ENCODE measurements around the gene IGF2R. TPM values are rescaled to one million over a fixed set of nuclear protein-coding genes. Genes with fewer than 3 reads are reported as not detected.
"Not testable (repeated sequence)": the region's sequence is repeated elsewhere in the genome, so short reads cannot be mapped to it uniquely, and the experiment has no call there.

IGF2R gene
- polyA plus RNA-seq, 3 donors, result 59.5 to 61.1 (median 60.8) TPM

GRCh38 chr6:160102399-160102798, 133.5 kb downstream of the IGF2R start:
- DNase-seq (ENCODE audit: extremely low read depth in 1 of 11, low read depth in 9 of 11, low spot score in 4 of 11), result no peak

GRCh38 chr6:160102956-160103824, 134.3 kb downstream of the IGF2R start:
- DNase-seq (ENCODE audit: extremely low read depth in 1 of 11, low read depth in 9 of 11, low spot score in 4 of 11), result no peak

GRCh38 chr6:160103825-160104100, 134.9 kb downstream of the IGF2R start:
- DNase-seq (ENCODE audit: extremely low read depth in 1 of 11, low read depth in 9 of 11, low spot score in 4 of 11), result no peak

GRCh38 chr6:160104821-160105517, 136.1 kb downstream of the IGF2R start:
- DNase-seq (ENCODE audit: extremely low read depth in 1 of 11, low read depth in 9 of 11, low spot score in 4 of 11), result no peak

- DNase-seq (ENCODE audit: extremely low read depth in 1 of 11, low read depth in 9 of 11, low spot score in 4 of 11), result no peak
Measured at GRCh38 chr6:160106010-160106409, 137.1 kb downstream of the IGF2R start.

- no peak for DNase-seq (ENCODE audit: extremely low read depth in 1 of 11, low read depth in 9 of 11, low spot score in 4 of 11)
Measured at GRCh38 chr6:160106701-160107100, 137.8 kb downstream of the IGF2R start.

- no peak for DNase-seq (ENCODE audit: extremely low read depth in 1 of 11, low read depth in 9 of 11, low spot score in 4 of 11)
Measured at GRCh38 chr6:160108077-160108476, 139.2 kb downstream of the IGF2R start.

- DNase-seq (ENCODE audit: extremely low read depth in 1 of 11, low read depth in 9 of 11, low spot score in 4 of 11), result no peak
Measured at GRCh38 chr6:160110586-160111123, 141.8 kb downstream of the IGF2R start.

GRCh38 chr6:160111806-160112205, 142.9 kb downstream of the IGF2R start:
- DNase-seq (ENCODE audit: extremely low read depth in 1 of 11, low read depth in 9 of 11, low spot score in 4 of 11), result no peak

GRCh38 chr6:160112628-160113299, 143.9 kb downstream of the IGF2R start:
- no peak for DNase-seq (ENCODE audit: extremely low read depth in 1 of 11, low read depth in 9 of 11, low spot score in 4 of 11)

GRCh38 chr6:160114536-160114935, 145.7 kb downstream of the IGF2R start:
- not testable (repeated sequence) for DNase-seq (ENCODE audit: extremely low read depth in 1 of 11, low read depth in 9 of 11, low spot score in 4 of 11)

- DNase-seq (ENCODE audit: extremely low read depth in 1 of 11, low read depth in 9 of 11, low spot score in 4 of 11), result no peak
Measured at GRCh38 chr6:160115421-160115820, 146.5 kb downstream of the IGF2R start.

- DNase-seq (ENCODE audit: extremely low read depth in 1 of 11, low read depth in 9 of 11, low spot score in 4 of 11), result no peak
Measured at GRCh38 chr6:160116411-160116810, 147.5 kb downstream of the IGF2R start.

- DNase-seq (ENCODE audit: extremely low read depth in 1 of 11, low read depth in 9 of 11, low spot score in 4 of 11), result no peak
Measured at GRCh38 chr6:160117137-160117536, 148.3 kb downstream of the IGF2R start.

- DNase-seq (ENCODE audit: extremely low read depth in 1 of 11, low read depth in 9 of 11, low spot score in 4 of 11), result no peak
Measured at GRCh38 chr6:160118620-160119229, 149.8 kb downstream of the IGF2R start.

- DNase-seq (ENCODE audit: extremely low read depth in 1 of 11, low read depth in 9 of 11, low spot score in 4 of 11), result no peak
Measured at GRCh38 chr6:160120087-160120486, 151.2 kb downstream of the IGF2R start.

GRCh38 chr6:160121558-160121957, 152.7 kb downstream of the IGF2R start, which contains the start of gene SLC22A1:
Gene SLC22A1 (plus strand): TSS chr6:160121815. CDS start chr6:160121936, 121 bp downstream.
- DNase-seq (ENCODE audit: extremely low read depth in 1 of 11, low read depth in 9 of 11, low spot score in 4 of 11), result no peak

- DNase-seq (ENCODE audit: extremely low read depth in 1 of 11, low read depth in 9 of 11, low spot score in 4 of 11), result no peak
Measured at GRCh38 chr6:160121981-160122380, 153.1 kb downstream of the IGF2R start.

GRCh38 chr6:160122744-160123143, 153.9 kb downstream of the IGF2R start:
- no peak for DNase-seq (ENCODE audit: extremely low read depth in 1 of 11, low read depth in 9 of 11, low spot score in 4 of 11)

Measured in renal cortex interstitium (tissue), 11 donors.